ENCODE data around the gene ZNF23. TPM values are rescaled to one million over a fixed set of nuclear protein-coding genes. Genes with fewer than 3 reads are reported as not detected.

Gene ZNF23
- total and polyA plus RNA-seq, 2 experiments from 2014 or later: 5.3 to 7.1 TPM

- WGBS (ENCODE audit: low lambda C conversion rate, missing lambda C conversion rate): 59% methylated on average over 3 of the region's 3 CpGs
- H3K27me3 ChIP-seq: no peaks in the 10 kb centered on the region
- H3K36me3 ChIP-seq (replicated peaks; ENCODE audit: insufficient read depth, low read depth): no peaks in the 10 kb centered on the region
- H3K27ac ChIP-seq: no peak overlapping the region
- H3K9me3 ChIP-seq (ENCODE audit: low read depth): no peaks in the 10 kb centered on the region
- no peaks in the 10 kb centered on the region for H4K20me1 ChIP-seq (ENCODE audit: insufficient read depth, poor library complexity, severe bottlenecking)
- no peak overlapping the region for H2AFZ ChIP-seq
- no peak for DNase-seq (ENCODE audit: low spot score)
- no peaks in the 10 kb centered on the region for H3K79me2 ChIP-seq
- no peaks in the 10 kb centered on the region for H3K4me1 ChIP-seq (ENCODE audit: insufficient read depth)
- no peak overlapping the region for H3K4me3 ChIP-seq
- no peak overlapping the region for H3K4me2 ChIP-seq
- H3K9me2 ChIP-seq (replicated peaks; ENCODE audit: insufficient read depth): no peaks in the 10 kb centered on the region
- TF ChIP-seq EZH2phosphoT487 (IDR thresholded peaks at IDR 0.05; ENCODE audit: low read depth, severe bottlenecking, unreplicated experiment) (no peak), EZH2 (IDR thresholded peaks at IDR 0.05; ENCODE audit: borderline replicate concordance) (no peak), CTCF (IDR thresholded peaks at IDR 0.05; ENCODE audit: poor library complexity) (no peak)
Measured at GRCh38 chr16:71501547-71501946, 39.5 kb upstream of the ZNF23 start.

- H3K36me3 ChIP-seq (replicated peaks; ENCODE audit: insufficient read depth, low read depth): no peaks in the 10 kb centered on the region
- WGBS (ENCODE audit: low lambda C conversion rate, missing lambda C conversion rate): 83% methylated on average over 2 of the region's 2 CpGs
- no peak for TF ChIP-seq CTCF (IDR thresholded peaks at IDR 0.05; ENCODE audit: poor library complexity)
- TF ChIP-seq EZH2phosphoT487 (IDR thresholded peaks at IDR 0.05; ENCODE audit: low read depth, severe bottlenecking, unreplicated experiment): no peak
- no peak for TF ChIP-seq EZH2 (IDR thresholded peaks at IDR 0.05; ENCODE audit: borderline replicate concordance)
- DNase-seq (ENCODE audit: low spot score): no peak
- H3K79me2 ChIP-seq: no peaks in the 10 kb centered on the region
- H4K20me1 ChIP-seq (ENCODE audit: insufficient read depth, poor library complexity, severe bottlenecking): no peaks in the 10 kb centered on the region
- no peak overlapping the region for H3K27ac ChIP-seq
- H3K4me2 ChIP-seq: no peak overlapping the region
- H3K4me3 ChIP-seq: no peak overlapping the region
- H3K4me1 ChIP-seq (ENCODE audit: insufficient read depth): no peaks in the 10 kb centered on the region
- no peaks in the 10 kb centered on the region for H3K9me3 ChIP-seq (ENCODE audit: low read depth)
- no peak overlapping the region for H2AFZ ChIP-seq
- no peaks in the 10 kb centered on the region for H3K9me2 ChIP-seq (replicated peaks; ENCODE audit: insufficient read depth)
- no peaks in the 10 kb centered on the region for H3K27me3 ChIP-seq
Measured at GRCh38 chr16:71500964-71501363, 38.9 kb upstream of the ZNF23 start.

GRCh38 chr16:71499775-71500364, 37.8 kb upstream of the ZNF23 start:
- WGBS (ENCODE audit: low lambda C conversion rate, missing lambda C conversion rate): 1% methylated on average over 3 of the region's 3 CpGs
- Histone ChIP-seq H3K27me3 (no peaks in the 10 kb centered on the region), H3K79me2 (no peaks in the 10 kb centered on the region), H3K4me2 (no peak overlapping the region), H3K27ac (no peak overlapping the region), H4K20me1 (ENCODE audit: insufficient read depth, poor library complexity, severe bottlenecking) (no peaks in the 10 kb centered on the region), H3K36me3 (replicated peaks; ENCODE audit: insufficient read depth, low read depth) (no peaks in the 10 kb centered on the region), H3K4me1 (ENCODE audit: insufficient read depth) (no peaks in the 10 kb centered on the region), H2AFZ (no peak overlapping the region), H3K9me3 (ENCODE audit: low read depth) (no peaks in the 10 kb centered on the region), H3K9me2 (replicated peaks; ENCODE audit: insufficient read depth) (no peaks in the 10 kb centered on the region), H3K4me3 (no peak overlapping the region)
- TF ChIP-seq EZH2phosphoT487 (IDR thresholded peaks at IDR 0.05; ENCODE audit: low read depth, severe bottlenecking, unreplicated experiment) (no peak), EZH2 (IDR thresholded peaks at IDR 0.05; ENCODE audit: borderline replicate concordance) (no peak), CTCF (IDR thresholded peaks at IDR 0.05; ENCODE audit: poor library complexity) (peak; percentile 77)
- peak; percentile 63 for DNase-seq (ENCODE audit: low spot score)
